ENCODE measurements around the gene CLPTM1. TPM values are rescaled to one million over a fixed set of nuclear protein-coding genes. Genes with fewer than 3 reads are reported as not detected.
A peak's percentile ranks its signal among the peaks of the same experiment; 100 is the strongest.

Gene CLPTM1
- total and polyA plus RNA-seq, 2 donors (not counting 3 experiments of a cell fraction or from before 2014, with no cell fraction given): 108 to 176 TPM

DNA sequence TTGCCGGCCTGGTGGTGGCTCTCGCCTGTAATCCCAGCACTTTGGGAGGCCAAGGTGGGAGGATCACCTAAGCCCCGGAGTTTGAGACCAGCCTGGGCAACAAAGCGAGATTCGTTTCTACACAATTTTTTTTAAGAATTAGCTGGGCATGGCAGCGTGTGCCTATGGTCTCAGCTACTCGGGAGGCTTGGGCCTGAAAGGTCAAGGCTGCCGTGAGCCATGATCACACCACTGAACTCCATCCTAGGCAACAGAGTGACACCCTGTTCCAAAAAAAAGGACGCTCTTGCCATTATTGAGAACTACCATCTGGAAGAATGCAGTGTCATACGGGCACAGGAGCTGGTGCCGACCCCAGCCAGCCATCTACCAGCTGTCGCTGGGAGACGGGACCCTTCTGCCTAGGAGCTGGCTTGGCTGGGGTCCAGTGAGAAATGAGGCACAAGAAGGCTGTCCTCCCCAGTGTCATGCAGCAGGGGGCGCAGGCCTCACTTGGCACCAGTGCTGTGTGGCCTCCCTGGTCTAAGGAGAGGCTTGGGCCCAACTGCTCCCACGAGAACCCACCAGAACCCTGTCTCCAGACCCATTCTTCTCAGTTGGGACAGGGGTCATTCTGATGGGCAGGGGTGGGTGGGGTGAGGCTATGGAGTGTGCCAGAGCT is 33.8 kb downstream of the CLPTM1 start:
- FAIRE-seq (peak; percentile 66), DNase-seq (ENCODE audit: low read depth, low spot score) (peak; percentile 59)
- Histone ChIP-seq H4K20me1 (replicated peaks; ENCODE audit: control insufficient read depth, extremely low read depth, insufficient read depth, low read length) (no peaks in the 10 kb centered on the region), H3K9me1 (replicated peaks; ENCODE audit: control insufficient read depth, extremely low read depth, insufficient read depth, low read length) (no peaks in the 10 kb centered on the region), H3K9ac (replicated peaks; ENCODE audit: extremely low read depth, insufficient read depth, low read length) (no peak overlapping the region), H3K36me3 (ENCODE audit: control insufficient read depth in 2 of 2, extremely low read depth in 1 of 2, insufficient read depth in 2 of 2, low read length in 2 of 2) (peaks cover 6 to 60% of the 10 kb centered on the region in 2 experiments), H3K79me2 (ENCODE audit: control insufficient read depth, insufficient read depth, low read length) (no peaks in the 10 kb centered on the region), H3K4me1 (ENCODE audit: control insufficient read depth, extremely low read depth, insufficient read depth, low read length) (no peaks in the 10 kb centered on the region), H3K27ac (ENCODE audit: insufficient read depth, low read depth, low read length) (no peak overlapping the region), H2AFZ (ENCODE audit: low read depth, low read length) (no peak overlapping the region), H3K4me2 (ENCODE audit: insufficient read depth, low read length) (no peak overlapping the region), H3K9me3 (replicated peaks; ENCODE audit: control insufficient read depth, insufficient read depth, low read length) (no peaks in the 10 kb centered on the region), H3K27me3 (ENCODE audit: control insufficient read depth in 2 of 2, insufficient read depth in 2 of 2, low read length in 2 of 2) (no peaks in the 10 kb centered on the region), H3K4me3 (replicated peaks in 1 of 3; ENCODE audit: insufficient read depth in 1 of 3, low read depth in 1 of 3, low read length in 3 of 3) (no peak overlapping the region)
- CTCF ChIA-PET: interaction anchor here (0.6 to 3.4 kb wide), 10 partner anchors 9 to 349 kb away, joined by 3 to 31 read pairs (median 4); partner anchors contain the start of gene CLASRP
- intact Hi-C loops (cut with micrococcal nuclease) (loop anchor here (1.0 kb wide), 1 partner anchor 70 kb away; no protein-coding TSS in a partner anchor), dilution Hi-C loops (cut with MboI; ENCODE audit: extremely low pct_ligation_motif_present, low sequenced_read_pairs) (no loop called here)
- no TSS peak for BruUV-seq (replicated peaks)
- TF ChIP-seq POLR2AphosphoS5 (IDR thresholded peaks at IDR 0.05; ENCODE audit: insufficient read depth, low read depth, low read length): no peak
- TF ChIP-seq, protein P1, sequence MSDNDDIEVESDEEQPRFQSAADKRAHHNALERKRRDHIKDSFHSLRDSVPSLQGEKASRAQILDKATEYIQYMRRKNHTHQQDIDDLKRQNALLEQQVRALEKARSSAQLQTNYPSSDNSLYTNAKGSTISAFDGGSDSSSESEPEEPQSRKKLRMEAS (IDR thresholded peaks at IDR 0.05; ENCODE audit: insufficient read depth, insufficient read length): no peak
- no peak for TF ChIP-seq POLR2A (IDR thresholded peaks at IDR 0.05; ENCODE audit: low read depth, low read length)
- peak; percentile 55 to 86 for TF ChIP-seq CTCF (IDR thresholded peaks at IDR 0.05; ENCODE audit: extremely low read depth in 1 of 2, insufficient read depth in 1 of 2, low read depth in 1 of 2, low read length in 2 of 2)
- TF ChIP-seq MYC (IDR thresholded peaks at IDR 0.05; ENCODE audit: low read depth, low read length): no peak
- POLR2A ChIA-PET: interaction anchor here (0.6 to 0.9 kb wide), 2 partner anchors 13 to 59 kb away, joined by 3 to 4 read pairs; partner anchors contain the start of gene RELB

Data from endothelial cell of umbilical vein (primary cell).